GM21515 (cell line): ENCODE measurements around the gene JADE3.

ENCODE experiments used
- ATAC-seq: cut with Tn5 transposase; IDR thresholded peaks from one replicate; pipeline ENCODE4 v1.9.1; 2021; ENCODE audit not compliant: unreplicated experiment

The JADE3 gene

DNA sequence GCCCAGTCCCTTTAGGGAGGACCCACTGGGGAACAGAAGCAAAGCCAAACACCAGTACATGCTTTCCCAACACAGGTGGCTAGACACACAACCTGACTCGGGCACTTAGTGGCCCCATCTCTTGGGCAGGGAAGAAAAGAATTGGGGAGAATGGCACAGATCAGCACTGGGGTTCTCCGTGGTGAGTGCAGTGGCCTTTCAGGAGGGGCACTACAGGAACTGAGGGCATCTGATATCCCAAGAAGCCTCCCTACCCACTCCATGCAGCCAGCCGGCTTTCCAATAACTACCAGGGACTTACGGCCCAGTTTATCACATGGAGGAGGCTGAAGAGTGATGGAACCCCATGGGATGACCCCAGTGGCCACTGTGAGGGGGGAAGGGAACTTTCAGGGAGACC is 189.0 kb downstream of the JADE3 start:
- no peak for ATAC-seq
